DOHH2 (cell line): ENCODE data around the gene CYP4V2.

Experiments
- H3F3A ChIP-seq: fragments of 200-600 bp; sonication (generic), shearing (Covaris generic); 2 replicates; pipeline ENCODE4 v1.6.0; 2016; ENCODE audit warnings: antibody characterized with exemption, mild to moderate bottlenecking; ENCODE audit not compliant: control insufficient read depth, insufficient read depth
- H3K27ac ChIP-seq: fragments of 200-600 bp; sonication (generic); 2 replicates; pipeline ENCODE4 v1.5.1; 2014; ENCODE audit warnings: low read depth, mild to moderate bottlenecking, low read length, moderate library complexity
- H3K27me3 ChIP-seq: fragments of 200-600 bp; sonication (generic); 2 replicates; pipeline ENCODE4 v1.6.1; 2014; ENCODE audit warnings: mild to moderate bottlenecking, low read length, mixed read lengths; ENCODE audit not compliant: control insufficient read depth
- H3K36me3 ChIP-seq: fragments of 200-600 bp; sonication (generic); 2 replicates; pipeline ENCODE4 v1.6.1; 2014; ENCODE audit warnings: mild to moderate bottlenecking, low read length, moderate library complexity, mixed read lengths; ENCODE audit not compliant: control insufficient read depth
- H3K4me1 ChIP-seq: fragments of 200-600 bp; sonication (generic); 2 replicates; pipeline ENCODE4 v1.6.1; 2014; ENCODE audit warnings: mild to moderate bottlenecking, low read length, mixed read lengths; ENCODE audit not compliant: control insufficient read depth
- H3K4me2 ChIP-seq: fragments of 200-600 bp; sonication (generic); 2 replicates; pipeline ENCODE4 v1.6.0; 2014; ENCODE audit warnings: mild to moderate bottlenecking, low read length, moderate library complexity
- H3K4me3 ChIP-seq: fragments of 200-600 bp; sonication (generic); 2 replicates; pipeline ENCODE4 v1.5.1; 2014; ENCODE audit warnings: mild to moderate bottlenecking, low read length, mixed read lengths
- H3K79me2 ChIP-seq: fragments of 200-600 bp; sonication (generic); 2 replicates; pipeline ENCODE4 v1.6.1; 2014; ENCODE audit warnings: mild to moderate bottlenecking, low read length, mixed read lengths; ENCODE audit not compliant: control insufficient read depth
- H3K9me2 ChIP-seq: fragments of 200-600 bp; sonication (generic); replicated peaks from 2 replicates; pipeline ENCODE4 v1.6.1; 2014; ENCODE audit warnings: mild to moderate bottlenecking, low read length, mixed read lengths; ENCODE audit not compliant: control insufficient read depth
- H3K9me3 ChIP-seq: fragments of 200-600 bp; sonication (generic); 2 replicates; pipeline ENCODE4 v1.6.1; 2014; ENCODE audit warnings: antibody characterized with exemption, low read length, mixed read lengths; ENCODE audit not compliant: control insufficient read depth, insufficient read depth
- H4K20me1 ChIP-seq: fragments of 200-600 bp; sonication (generic); 2 replicates; pipeline ENCODE4 v1.6.0; 2014; ENCODE audit warnings: low read depth, mild to moderate bottlenecking, antibody characterized with exemption, low read length, moderate library complexity; ENCODE audit not compliant: control insufficient read depth, insufficient read depth
- EZH2phosphoT487 ChIP-seq: fragments of 200-600 bp; sonication (generic); IDR thresholded peaks from 2 replicates; pipeline ENCODE4 v1.6.1; 2017; ENCODE audit warnings: borderline replicate concordance, mild to moderate bottlenecking, antibody characterized with exemption, low read length, moderate library complexity, mixed read lengths
- TF ChIP-seq, protein P1 (sequence below): fragments of 200-600 bp; sonication (generic); IDR thresholded peaks from one replicate; pipeline ENCODE4 v1.5.1; 2014; ENCODE audit warnings: antibody characterized with exemption, mild to moderate bottlenecking, low read depth, low read length; ENCODE audit not compliant: poor library complexity, severe bottlenecking

Gene CYP4V2

DNA sequence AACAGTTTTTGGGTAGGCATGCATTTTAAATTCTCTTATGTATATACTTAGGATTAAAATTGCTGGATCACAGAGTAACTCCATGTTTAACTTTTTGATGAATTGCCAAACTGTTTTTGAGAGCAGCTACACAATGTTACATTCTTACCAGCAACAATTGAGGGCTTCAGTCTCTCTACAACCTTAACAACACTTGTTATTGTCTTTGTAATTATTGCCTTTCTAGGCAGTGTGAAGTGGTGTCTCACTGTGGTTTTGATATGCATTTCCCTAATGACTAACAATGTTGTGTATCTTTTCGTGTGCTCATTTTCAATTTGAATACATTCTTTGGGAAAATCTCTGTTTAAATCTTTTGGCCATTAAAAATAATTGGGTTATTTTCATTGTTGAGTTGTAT is 57.3 kb downstream of the CYP4V2 start:
- Histone ChIP-seq H3K4me2 (no peak overlapping the region), H3K4me3 (no peak overlapping the region), H3F3A (no peaks in the 10 kb centered on the region), H3K9me2 (no peaks in the 10 kb centered on the region), H3K79me2 (no peaks in the 10 kb centered on the region), H3K4me1 (no peaks in the 10 kb centered on the region), H3K27me3 (peaks cover 3% of the 10 kb centered on the region; the same call in 1 of the 2 replicates), H3K9me3 (no peaks in the 10 kb centered on the region), H3K36me3 (no peaks in the 10 kb centered on the region), H3K27ac (no peak overlapping the region), H4K20me1 (no peaks in the 10 kb centered on the region)
- TF ChIP-seq, protein P1, sequence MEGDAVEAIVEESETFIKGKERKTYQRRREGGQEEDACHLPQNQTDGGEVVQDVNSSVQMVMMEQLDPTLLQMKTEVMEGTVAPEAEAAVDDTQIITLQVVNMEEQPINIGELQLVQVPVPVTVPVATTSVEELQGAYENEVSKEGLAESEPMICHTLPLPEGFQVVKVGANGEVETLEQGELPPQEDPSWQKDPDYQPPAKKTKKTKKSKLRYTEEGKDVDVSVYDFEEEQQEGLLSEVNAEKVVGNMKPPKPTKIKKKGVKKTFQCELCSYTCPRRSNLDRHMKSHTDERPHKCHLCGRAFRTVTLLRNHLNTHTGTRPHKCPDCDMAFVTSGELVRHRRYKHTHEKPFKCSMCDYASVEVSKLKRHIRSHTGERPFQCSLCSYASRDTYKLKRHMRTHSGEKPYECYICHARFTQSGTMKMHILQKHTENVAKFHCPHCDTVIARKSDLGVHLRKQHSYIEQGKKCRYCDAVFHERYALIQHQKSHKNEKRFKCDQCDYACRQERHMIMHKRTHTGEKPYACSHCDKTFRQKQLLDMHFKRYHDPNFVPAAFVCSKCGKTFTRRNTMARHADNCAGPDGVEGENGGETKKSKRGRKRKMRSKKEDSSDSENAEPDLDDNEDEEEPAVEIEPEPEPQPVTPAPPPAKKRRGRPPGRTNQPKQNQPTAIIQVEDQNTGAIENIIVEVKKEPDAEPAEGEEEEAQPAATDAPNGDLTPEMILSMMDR, result no peak
- no peak for TF ChIP-seq EZH2phosphoT487

DNA sequence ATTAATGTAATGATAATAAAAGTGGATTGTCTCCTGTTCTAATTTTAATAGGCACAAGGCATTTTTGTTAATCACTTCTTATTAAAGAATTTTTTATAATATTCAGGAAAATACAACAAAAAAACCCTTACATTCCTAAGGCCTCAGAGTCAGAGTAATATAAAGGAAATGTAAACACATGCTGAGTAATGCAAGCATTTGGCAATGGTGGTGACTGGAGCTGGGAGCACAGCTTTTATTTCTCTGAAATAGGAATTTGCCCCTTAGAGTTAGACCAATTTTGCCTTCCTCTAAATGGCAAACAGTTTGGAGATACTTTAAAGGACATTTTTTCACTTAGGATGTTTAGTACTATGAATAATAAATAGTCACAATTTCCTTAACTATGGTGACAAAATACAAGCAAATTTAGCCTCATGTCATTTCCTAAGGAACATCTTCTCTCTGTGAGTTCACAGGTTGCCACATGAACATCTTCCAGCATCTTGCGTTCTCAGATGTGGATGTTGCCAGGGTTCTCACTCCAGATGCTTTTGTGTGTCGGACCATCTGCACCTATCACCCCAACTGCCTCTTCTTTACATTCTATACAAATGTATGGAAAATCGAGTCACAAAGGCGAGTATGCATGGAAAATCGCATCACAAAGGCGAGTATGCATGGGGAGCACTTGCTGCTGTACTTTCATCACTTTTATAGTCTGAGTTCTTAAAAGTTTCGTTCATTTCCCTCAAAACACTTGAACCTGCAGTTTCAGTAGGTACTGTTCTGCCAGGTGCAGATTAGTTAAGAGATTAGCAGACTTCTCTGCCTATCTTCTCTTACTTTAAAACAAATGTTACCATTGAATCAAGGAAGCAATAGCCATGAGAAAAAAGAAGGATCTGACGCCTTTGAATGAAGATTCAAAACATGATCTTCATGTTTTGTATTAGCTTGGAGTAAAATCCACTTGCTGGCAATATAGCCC is 58.7 kb downstream of the CYP4V2 start:
- Histone ChIP-seq H3K4me3 (no peak overlapping the region), H3K27me3 (peaks cover 3% of the 10 kb centered on the region; the same call in 1 of the 2 replicates), H3K27ac (no peak overlapping the region)

DNA sequence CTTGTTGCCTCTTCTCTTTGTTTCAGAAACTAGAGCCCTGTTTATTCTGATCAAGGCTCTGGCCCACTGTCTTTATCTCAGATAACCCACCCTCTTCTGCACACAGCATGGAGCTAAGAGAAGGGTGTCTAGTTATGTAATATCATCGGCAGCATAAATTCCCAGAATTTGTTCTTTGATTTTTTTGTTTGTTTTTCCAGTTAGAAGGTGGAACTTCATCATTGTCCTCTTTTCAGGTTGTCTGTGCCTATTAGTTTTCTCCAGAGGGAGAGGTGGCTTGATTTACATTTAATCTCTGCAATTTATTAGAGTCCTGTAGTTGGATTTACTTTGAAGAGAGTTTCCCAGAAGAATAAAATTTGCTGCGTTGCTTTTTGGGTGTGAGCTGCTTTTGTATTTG is 59.4 kb downstream of the CYP4V2 start:
- H3K79me2 ChIP-seq, result no peaks in the 10 kb centered on the region
- no peak overlapping the region for H3K27ac ChIP-seq
- H3K4me1 ChIP-seq, result no peaks in the 10 kb centered on the region
- no peak overlapping the region for H3K4me3 ChIP-seq
- no peaks in the 10 kb centered on the region for H3K36me3 ChIP-seq
- H3F3A ChIP-seq, result no peaks in the 10 kb centered on the region
- H4K20me1 ChIP-seq, result no peaks in the 10 kb centered on the region
- H3K9me2 ChIP-seq, result no peaks in the 10 kb centered on the region
- TF ChIP-seq, protein P1, result no peak
- no peak for TF ChIP-seq EZH2phosphoT487
- peaks cover 3% of the 10 kb centered on the region; the same call in 1 of the 2 replicates for H3K27me3 ChIP-seq
- no peaks in the 10 kb centered on the region for H3K9me3 ChIP-seq
- H3K4me2 ChIP-seq, result no peak overlapping the region

More for the DNA sequence above, 58.7 kb downstream of the CYP4V2 start:
- no peaks in the 10 kb centered on the region for H3K4me1 ChIP-seq
- no peak overlapping the region for H3K4me2 ChIP-seq
- H3F3A ChIP-seq, result no peaks in the 10 kb centered on the region
- no peaks in the 10 kb centered on the region for H3K9me2 ChIP-seq
- H3K79me2 ChIP-seq, result no peaks in the 10 kb centered on the region
- H3K36me3 ChIP-seq, result no peaks in the 10 kb centered on the region
- H4K20me1 ChIP-seq, result no peaks in the 10 kb centered on the region
- TF ChIP-seq EZH2phosphoT487, result no peak
- TF ChIP-seq, protein P1, result no peak
- no peaks in the 10 kb centered on the region for H3K9me3 ChIP-seq
